Measurements from ENCODE around the gene PON3.

DNA sequence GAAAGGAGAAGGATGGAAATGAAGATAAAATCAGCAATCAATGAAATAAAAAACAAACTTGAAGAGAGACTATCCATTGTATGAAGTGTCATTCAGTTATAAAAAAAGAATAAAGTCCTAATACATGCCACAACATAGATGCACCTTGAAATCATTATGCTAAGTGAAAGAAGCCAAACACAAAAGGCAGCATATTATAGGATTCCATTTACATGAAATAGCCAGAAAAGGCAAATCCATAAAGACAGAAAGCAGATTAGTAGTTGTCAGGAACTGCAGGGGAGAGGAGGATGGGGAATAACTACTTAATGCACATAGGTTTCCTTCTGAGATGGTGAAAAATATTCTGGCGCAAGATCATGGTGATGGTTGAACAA lies 65.2 kb downstream of the PON3 start:
- TF ChIP-seq CTCF (IDR thresholded peaks at IDR 0.05) (no peak), POLR2A (IDR thresholded peaks at IDR 0.05) (no peak)

Measured in gastroesophageal sphincter (tissue), 3 donors.